CD4-positive, alpha-beta T cell (primary cell): ENCODE results near the gene PGBD2. TPM values are rescaled to one million over a fixed set of nuclear protein-coding genes. Genes with fewer than 3 reads are reported as not detected.
"Not testable (repeated sequence)": the region's sequence is repeated elsewhere in the genome, so short reads cannot be mapped to it uniquely, and the experiment has no call there.

Experiments
- ATAC-seq: fragments of 200-7000 bp; cut with Tn5 transposase; one replicate; pipeline ENCODE4 v1.10.0; 2022; ENCODE audit warnings: mild to moderate bottlenecking; ENCODE audit not compliant: poor library complexity
- CTCF ChIA-PET: fragments of 350-600 bp; sonication (Branson Sonifier 250); formaldehyde crosslinking; loops from one replicate; lab custom pipeline; 2021; ENCODE audit warnings: antibody characterized with exemption, inconsistent platforms; lab: Charles Lee
- POLR2A ChIA-PET: fragments of 350-600 bp; sonication (Branson Sonifier 250); formaldehyde crosslinking; loops from one replicate; lab custom pipeline; 2021; ENCODE audit warnings: antibody characterized with exemption, inconsistent platforms; lab: Charles Lee
- DNase-seq, 14 experiments: peaks; one replicate each; pipeline ENCODE4 v3.0.0-alpha.2; 2013 to 2020; ENCODE audit warnings: mixed read lengths in 2 of 14
- H3K27ac ChIP-seq, 2 donors: one replicate each; pipeline versions ENCODE4 v1.5.1 to v1.7.0; 2013; ENCODE audit warnings: low read length in 2 of 2, low read depth in 1 of 2, mild to moderate bottlenecking in 1 of 2
- H3K27me3 ChIP-seq, 2 experiments: 1 replicate in 1 of 2; 2 replicates in 1 of 2; pipeline versions ENCODE4 v1.6.1 to v1.7.0; 2013; ENCODE audit warnings: low read length in 2 of 2, control low read depth in 1 of 2, mild to moderate bottlenecking in 1 of 2, moderate library complexity in 1 of 2; ENCODE audit not compliant: insufficient read depth in 2 of 2, control insufficient read depth in 1 of 2
- H3K36me3 ChIP-seq: one replicate; pipeline ENCODE4 v1.6.1; 2013; ENCODE audit warnings: low read length, control low read depth; ENCODE audit not compliant: insufficient read depth
- H3K4me1 ChIP-seq: one replicate; pipeline ENCODE4 v1.6.1; 2013; ENCODE audit warnings: low read length, control low read depth; ENCODE audit not compliant: insufficient read depth
- H3K4me3 ChIP-seq: one replicate; pipeline ENCODE4 v1.5.1; 2013; ENCODE audit warnings: mild to moderate bottlenecking, low read length, moderate library complexity
- H3K9me3 ChIP-seq, 2 experiments: 1 replicate in 1 of 2; 2 replicates in 1 of 2; pipeline versions ENCODE4 v1.6.1 to v1.7.0; 2013; ENCODE audit warnings: low read length in 2 of 2, mild to moderate bottlenecking in 2 of 2, control low read depth in 1 of 2, moderate library complexity in 1 of 2; ENCODE audit not compliant: control insufficient read depth in 1 of 2, insufficient read depth in 1 of 2
- H3K27ac Mint-ChIP-seq: one replicate; pipeline ENCODE4 v1.8.0; 2020; ENCODE audit warnings: mixed read lengths
- H3K27me3 Mint-ChIP-seq: one replicate; pipeline ENCODE4 v1.8.0; 2021; ENCODE audit warnings: mixed read lengths
- H3K36me3 Mint-ChIP-seq: one replicate; pipeline ENCODE4 v1.8.0; 2021; ENCODE audit warnings: low read depth, mixed read lengths
- H3K4me1 Mint-ChIP-seq: one replicate; pipeline ENCODE4 v1.8.0; 2021; ENCODE audit warnings: low read depth, mixed read lengths
- H3K4me3 Mint-ChIP-seq: one replicate; pipeline ENCODE4 v1.8.0; 2020; ENCODE audit warnings: mild to moderate bottlenecking, mixed read lengths
- H3K9me3 Mint-ChIP-seq: one replicate; pipeline ENCODE4 v1.8.0; 2020; ENCODE audit warnings: mixed read lengths
- intact Hi-C, 2 experiments: fragments of 100-400 bp; cut with DNase I in 1 of 2; cut with micrococcal nuclease in 1 of 2; formaldehyde crosslinking; loops; one replicate each; pipeline versions ENCODE4 v1.15.1 to v1.9.0; 2023 to 2025; cut with DNase I, micrococcal nuclease
- total RNA-seq, 174 experiments: library from RNA in 2 of 174; stranded (reverse) in 2 of 174; gene quantifications; one replicate each; pipeline ENCODE4 v1.2.3 and lab custom pipeline; 2021 to 2026

Gene PGBD2
- total RNA-seq, 2 experiments from 2014 or later, result 0.78 to 0.85 TPM

GRCh38 chr1:248930037-248930436 lies 24.0 kb downstream of the PGBD2 start:
- intact Hi-C loops, CTCF ChIA-PET, H3K9me3 Mint-ChIP-seq: not testable (repeated sequence)

GRCh38 chr1:248938173-248938809 lies 32.3 kb downstream of the PGBD2 start:
- H3K4me1 Mint-ChIP-seq, H3K4me1 ChIP-seq, POLR2A ChIA-PET, H3K27me3 Mint-ChIP-seq, DNase-seq, H3K9me3 Mint-ChIP-seq, H3K4me3 ChIP-seq, H3K36me3 ChIP-seq, H3K27ac ChIP-seq, ATAC-seq, H3K27ac Mint-ChIP-seq, H3K4me3 Mint-ChIP-seq, intact Hi-C loops, H3K9me3 ChIP-seq, H3K36me3 Mint-ChIP-seq, CTCF ChIA-PET, H3K27me3 ChIP-seq: not testable (repeated sequence)

More at GRCh38 chr1:248930037-248930436, 24.0 kb downstream of the PGBD2 start:
- H3K4me3 Mint-ChIP-seq, H3K27ac Mint-ChIP-seq, ATAC-seq, H3K36me3 Mint-ChIP-seq, H3K4me3 ChIP-seq, H3K27ac ChIP-seq, H3K9me3 ChIP-seq, H3K36me3 ChIP-seq, DNase-seq, H3K4me1 Mint-ChIP-seq, H3K27me3 ChIP-seq, H3K4me1 ChIP-seq, H3K27me3 Mint-ChIP-seq, POLR2A ChIA-PET: not testable (repeated sequence)

- H3K27me3 Mint-ChIP-seq, H3K4me3 Mint-ChIP-seq, H3K36me3 ChIP-seq, H3K4me1 ChIP-seq, H3K4me1 Mint-ChIP-seq, POLR2A ChIA-PET, H3K4me3 ChIP-seq, H3K9me3 ChIP-seq, intact Hi-C loops, CTCF ChIA-PET, H3K27ac ChIP-seq, H3K27me3 ChIP-seq, H3K36me3 Mint-ChIP-seq, ATAC-seq, H3K27ac Mint-ChIP-seq, H3K9me3 Mint-ChIP-seq: not testable (repeated sequence)
- peak in 1 of 14 experiments; percentile 40 for DNase-seq
These were observed 38.3 kb downstream of the PGBD2 start for GRCh38 chr1:248944134-248944999.

DNA sequence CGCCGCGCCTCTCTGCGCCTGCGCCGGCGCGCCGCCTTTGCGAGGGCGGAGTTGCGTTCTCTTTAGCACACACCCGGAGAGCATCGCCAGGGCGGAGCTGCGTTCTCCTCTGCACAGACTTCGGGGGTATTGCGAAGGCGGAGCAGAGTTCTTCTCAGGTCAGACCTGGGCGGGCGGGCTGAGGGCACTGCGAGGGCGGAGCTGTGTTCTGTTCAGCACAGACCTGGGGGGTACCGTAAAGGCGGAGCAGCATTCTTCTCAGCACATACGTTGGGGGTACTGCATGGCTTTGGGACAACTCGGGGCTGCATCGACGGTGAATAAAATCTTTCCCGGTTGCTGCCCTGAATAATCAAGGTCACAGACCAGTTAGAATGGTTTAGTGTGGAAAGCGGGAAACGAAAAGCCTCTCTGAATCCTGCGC lies 39.0 kb downstream of the PGBD2 start:
- H3K4me1 Mint-ChIP-seq, H3K4me3 Mint-ChIP-seq, CTCF ChIA-PET, ATAC-seq, DNase-seq, intact Hi-C loops, H3K36me3 ChIP-seq, H3K27me3 Mint-ChIP-seq, H3K4me1 ChIP-seq, H3K36me3 Mint-ChIP-seq, H3K27ac Mint-ChIP-seq, H3K4me3 ChIP-seq, H3K9me3 ChIP-seq, H3K27ac ChIP-seq, POLR2A ChIA-PET, H3K9me3 Mint-ChIP-seq, H3K27me3 ChIP-seq: not testable (repeated sequence)

DNA sequence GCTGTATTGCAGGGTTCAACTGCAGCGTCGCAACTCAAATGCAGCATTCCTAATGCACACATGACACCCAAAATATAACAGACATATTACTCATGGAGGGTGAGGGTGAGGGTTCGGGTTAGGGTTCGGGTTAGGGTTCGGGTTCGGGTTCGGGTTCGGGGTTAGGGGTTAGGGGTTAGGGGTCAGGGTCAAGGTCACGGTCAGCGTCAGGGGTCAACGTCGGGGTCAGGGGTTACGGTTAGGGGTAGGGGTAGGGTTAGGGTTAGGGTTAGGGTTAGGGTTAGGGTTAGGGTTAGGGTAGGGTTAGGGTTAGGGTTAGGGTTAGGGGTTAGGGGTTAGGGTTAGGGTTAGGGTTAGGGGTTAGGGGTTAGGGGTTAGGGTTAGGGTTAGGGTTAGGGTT lies 39.4 kb downstream of the PGBD2 start:
- DNase-seq, result peak in 3 of 14 experiments; percentile 16 to 51 (median 20)

DNA sequence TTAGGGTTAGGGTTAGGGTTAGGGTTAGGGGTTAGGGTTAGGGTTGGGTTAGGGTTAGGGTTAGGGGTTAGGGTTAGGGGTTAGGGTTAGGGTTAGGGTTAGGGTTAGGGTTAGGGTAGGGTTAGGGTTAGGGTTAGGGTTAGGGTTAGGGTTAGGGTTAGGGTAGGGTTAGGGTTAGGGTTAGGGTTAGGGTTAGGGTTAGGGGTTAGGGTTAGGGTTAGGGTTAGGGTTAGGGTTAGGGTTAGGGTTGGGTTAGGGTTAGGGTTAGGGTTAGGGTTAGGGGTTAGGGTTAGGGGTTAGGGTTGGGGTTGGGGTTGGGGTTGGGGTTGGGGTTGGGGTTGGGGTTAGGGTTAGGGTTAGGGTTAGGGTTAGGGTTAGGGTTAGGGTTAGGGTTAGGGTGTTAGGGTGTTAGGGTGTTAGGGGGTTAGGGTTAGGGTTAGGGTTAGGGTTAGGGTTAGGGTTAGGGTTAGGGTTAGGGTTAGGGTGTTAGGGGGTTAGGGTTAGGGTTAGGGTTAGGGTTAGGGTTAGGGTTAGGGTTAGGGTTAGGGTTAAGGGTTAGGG lies 39.9 kb downstream of the PGBD2 start:
- H3K4me1 ChIP-seq, POLR2A ChIA-PET, H3K4me3 Mint-ChIP-seq, H3K9me3 ChIP-seq, CTCF ChIA-PET, H3K36me3 Mint-ChIP-seq, ATAC-seq, intact Hi-C loops, H3K27me3 Mint-ChIP-seq, H3K4me1 Mint-ChIP-seq, H3K9me3 Mint-ChIP-seq, H3K27ac ChIP-seq, H3K4me3 ChIP-seq, H3K36me3 ChIP-seq, H3K27me3 ChIP-seq, H3K27ac Mint-ChIP-seq: not testable (repeated sequence)
- DNase-seq, result peak in 1 of 14 experiments; percentile 24

More for the DNA sequence above, 39.4 kb downstream of the PGBD2 start:
- H3K4me1 ChIP-seq, H3K27ac Mint-ChIP-seq, H3K27ac ChIP-seq, H3K36me3 Mint-ChIP-seq, H3K9me3 Mint-ChIP-seq, H3K36me3 ChIP-seq, H3K9me3 ChIP-seq, CTCF ChIA-PET, H3K27me3 ChIP-seq, H3K4me3 ChIP-seq, ATAC-seq, H3K4me1 Mint-ChIP-seq, intact Hi-C loops, H3K27me3 Mint-ChIP-seq, POLR2A ChIA-PET, H3K4me3 Mint-ChIP-seq: not testable (repeated sequence)
